HG02623 (cell line): ENCODE data around the gene EFEMP1.

Source experiments
- ATAC-seq: cut with Tn5 transposase; IDR thresholded peaks from one replicate; pipeline ENCODE4 v1.9.1; 2021; ENCODE audit warnings: moderate library complexity; ENCODE audit not compliant: unreplicated experiment

EFEMP1 gene

GRCh38 chr2:55899881-55900280 lies 23.7 kb downstream of the EFEMP1 start:
- ATAC-seq: no peak

GRCh38 chr2:55898386-55899040 lies 25.1 kb downstream of the EFEMP1 start:
- ATAC-seq: no peak

- no peak for ATAC-seq
Observed at GRCh38 chr2:55896633-55897032, 26.9 kb downstream of the EFEMP1 start.

- no peak for ATAC-seq
Observed at GRCh38 chr2:55894720-55895119, 28.9 kb downstream of the EFEMP1 start.

GRCh38 chr2:55891671-55892094 lies 31.9 kb downstream of the EFEMP1 start:
- ATAC-seq: no peak

GRCh38 chr2:55888936-55889335 lies 34.6 kb downstream of the EFEMP1 start:
- ATAC-seq: no peak

GRCh38 chr2:55887901-55888624 lies 35.5 kb downstream of the EFEMP1 start:
- ATAC-seq: no peak

- no peak for ATAC-seq
Observed at GRCh38 chr2:55887351-55887750, 36.2 kb downstream of the EFEMP1 start.

GRCh38 chr2:55885944-55886281 lies 37.7 kb downstream of the EFEMP1 start:
- no peak for ATAC-seq

- no peak for ATAC-seq
Observed at GRCh38 chr2:55885127-55885943, 38.2 kb downstream of the EFEMP1 start.

GRCh38 chr2:55883829-55884228 lies 39.8 kb downstream of the EFEMP1 start:
- no peak for ATAC-seq

- no peak for ATAC-seq
Observed at GRCh38 chr2:55883357-55883756, 40.2 kb downstream of the EFEMP1 start.

GRCh38 chr2:55882954-55883353 lies 40.6 kb downstream of the EFEMP1 start:
- ATAC-seq: no peak

GRCh38 chr2:55880416-55881143 lies 43.0 kb downstream of the EFEMP1 start:
- no peak for ATAC-seq

- ATAC-seq: no peak
Observed at GRCh38 chr2:55879976-55880375, 43.6 kb downstream of the EFEMP1 start.

GRCh38 chr2:55877087-55877436 lies 46.5 kb downstream of the EFEMP1 start:
- no peak for ATAC-seq

GRCh38 chr2:55876429-55877086 lies 47.0 kb downstream of the EFEMP1 start:
- no peak for ATAC-seq

- ATAC-seq: peak; percentile 37
Observed at GRCh38 chr2:55875434-55876135, 48.0 kb downstream of the EFEMP1 start.

- no peak for ATAC-seq
Observed at GRCh38 chr2:55874338-55874737, 49.2 kb downstream of the EFEMP1 start.

- ATAC-seq: no peak
Observed at GRCh38 chr2:55871637-55872036, 51.9 kb downstream of the EFEMP1 start.
